Brain pericyte (primary cell): Measurements from ENCODE around the gene FRMD4B.

Source experiments
- DNase-seq: peaks from one replicate; pipeline ENCODE4 v3.0.0-alpha.2; 2012; ENCODE audit warnings: low read depth, low spot score

FRMD4B gene

DNA sequence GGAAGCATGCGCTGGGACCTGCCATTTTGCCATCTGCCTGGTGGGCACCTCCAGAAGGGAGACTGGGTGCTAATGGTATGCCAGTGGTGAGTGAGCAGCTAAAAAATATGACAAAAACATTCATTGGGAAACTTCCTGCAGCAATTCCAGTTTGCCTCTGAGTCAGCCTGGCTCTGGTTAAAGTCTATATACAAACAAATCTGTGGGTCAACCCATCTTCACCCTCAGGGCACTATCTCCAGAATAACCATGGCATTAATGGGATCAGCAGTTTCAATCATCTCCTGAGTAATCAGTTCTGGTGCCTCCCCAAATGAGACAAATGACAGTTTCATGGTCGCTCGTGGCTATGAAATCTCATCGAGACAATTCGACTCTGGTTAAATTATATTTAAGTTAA, 21.5 kb downstream of the FRMD4B start:
- DNase-seq: no peak

DNA sequence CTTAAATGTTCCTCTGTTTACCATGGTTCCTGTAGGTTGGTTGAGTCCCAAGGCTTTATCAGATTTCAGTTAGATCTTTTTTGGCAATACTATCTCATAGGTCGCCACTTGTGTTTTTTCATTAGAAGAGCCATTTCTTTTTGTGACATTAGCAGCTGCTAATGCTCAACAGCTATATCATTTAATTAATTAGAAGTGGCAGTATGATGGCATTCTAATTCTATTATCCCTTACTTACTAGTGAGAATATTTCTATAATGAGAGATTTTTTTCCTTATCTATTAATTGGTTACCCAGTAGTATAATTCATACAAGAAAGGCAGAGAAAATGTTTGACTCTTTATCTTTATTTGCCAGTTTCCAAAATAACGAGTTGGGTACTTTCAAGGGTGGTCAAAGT, 25.2 kb downstream of the FRMD4B start:
- DNase-seq: no peak

DNA sequence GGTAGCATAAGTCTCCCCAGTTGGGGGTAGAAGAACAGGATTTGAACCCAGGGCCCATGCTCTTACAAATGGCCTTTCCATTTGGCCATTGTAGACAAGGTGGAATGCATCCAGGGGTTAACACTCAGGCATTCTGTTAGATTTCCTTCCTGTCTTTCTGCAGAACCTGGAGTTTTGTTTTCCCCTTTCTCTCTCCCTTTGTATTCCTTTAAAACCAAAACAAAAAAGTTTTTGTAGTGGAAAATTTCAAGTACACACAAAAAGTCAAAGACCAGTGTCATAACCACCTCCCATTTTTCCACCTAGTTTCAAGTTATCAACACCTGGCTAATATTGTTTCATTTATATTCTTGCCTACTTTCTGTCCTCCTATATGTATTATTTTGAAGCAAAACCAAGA, 26.0 kb downstream of the FRMD4B start:
- no peak for DNase-seq

DNA sequence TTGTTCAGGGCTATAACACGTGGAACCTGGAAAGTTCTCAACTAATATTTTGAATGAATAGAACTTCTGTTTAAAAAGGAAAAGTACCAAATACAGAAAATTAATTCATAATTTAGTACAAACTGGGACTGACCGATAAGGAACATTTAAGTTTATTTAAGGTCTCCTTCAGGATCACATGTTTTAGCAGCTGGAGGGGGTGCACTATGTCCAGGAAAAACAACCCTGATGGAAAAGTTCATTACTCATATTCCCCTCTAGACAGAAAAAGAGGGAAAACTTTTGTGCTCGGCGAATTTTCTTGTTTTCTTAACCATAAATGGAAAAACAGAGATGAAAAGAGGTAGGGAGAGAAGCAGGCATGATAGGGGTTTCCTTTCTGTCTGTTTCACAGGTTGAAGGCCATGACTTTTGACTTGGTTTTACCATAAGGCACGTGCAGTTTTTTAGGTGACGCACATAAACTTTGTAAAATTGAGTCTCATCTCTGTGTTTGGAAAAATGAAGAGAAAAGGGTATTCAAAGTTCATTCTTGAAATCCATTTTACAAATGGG, 26.5 kb downstream of the FRMD4B start:
- no peak for DNase-seq

DNA sequence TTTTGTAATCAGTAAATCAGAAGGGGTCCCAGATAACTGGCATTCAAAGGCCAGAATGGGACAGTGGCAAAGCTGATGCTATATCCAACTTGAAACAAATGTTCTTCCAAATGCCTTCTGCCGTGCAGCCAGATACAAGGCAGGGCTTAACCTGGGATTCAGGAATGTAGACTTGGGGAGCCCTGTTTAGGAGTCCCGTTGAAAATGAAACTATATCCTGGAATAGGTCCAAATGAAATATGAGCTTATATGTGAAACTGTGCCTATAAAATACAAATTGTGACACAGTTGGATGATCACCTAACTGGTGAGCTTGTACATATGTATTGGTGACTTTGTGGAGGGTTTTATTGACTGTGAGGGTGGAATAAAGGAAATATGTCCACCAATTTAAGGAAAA, 28.7 kb downstream of the FRMD4B start:
- no peak for DNase-seq

DNA sequence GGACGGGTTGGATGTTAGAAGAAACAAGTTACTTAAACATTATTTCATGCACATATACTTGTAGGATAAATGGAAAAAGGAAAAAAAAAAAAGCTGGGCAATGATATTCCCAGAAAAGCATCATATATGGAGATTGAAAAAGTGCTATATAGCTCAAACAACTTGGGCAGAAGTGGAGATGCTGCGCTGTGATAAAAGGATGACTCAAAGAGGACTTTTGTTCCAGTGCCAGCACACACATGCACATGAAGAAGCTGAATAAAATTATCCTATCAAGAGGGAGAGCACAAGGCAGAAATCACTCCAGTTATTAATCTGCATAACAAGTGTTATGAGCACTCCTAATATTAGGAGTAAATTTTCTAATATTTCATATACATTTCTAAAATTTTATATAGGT, 30.9 kb downstream of the FRMD4B start:
- DNase-seq: no peak

DNA sequence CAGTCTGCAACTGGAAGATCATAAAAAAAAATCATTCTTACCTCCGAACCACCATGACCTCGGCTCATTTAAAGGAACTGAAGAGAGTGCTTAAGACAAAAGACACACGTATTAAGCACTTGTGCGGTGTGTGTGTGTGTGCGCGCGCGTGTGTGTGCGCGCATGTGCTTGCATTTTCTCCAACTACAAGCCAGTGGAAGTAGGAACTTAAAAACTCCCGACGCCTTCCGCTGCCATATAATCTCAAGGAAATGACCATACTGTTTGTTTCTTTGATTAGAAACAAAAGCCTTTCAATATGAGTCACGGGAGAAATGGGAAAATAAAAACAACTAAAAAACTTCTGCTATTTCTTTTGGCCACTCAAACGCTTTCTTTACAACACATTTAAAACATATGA, 32.4 kb downstream of the FRMD4B start:
- DNase-seq: peak; percentile 17

DNA sequence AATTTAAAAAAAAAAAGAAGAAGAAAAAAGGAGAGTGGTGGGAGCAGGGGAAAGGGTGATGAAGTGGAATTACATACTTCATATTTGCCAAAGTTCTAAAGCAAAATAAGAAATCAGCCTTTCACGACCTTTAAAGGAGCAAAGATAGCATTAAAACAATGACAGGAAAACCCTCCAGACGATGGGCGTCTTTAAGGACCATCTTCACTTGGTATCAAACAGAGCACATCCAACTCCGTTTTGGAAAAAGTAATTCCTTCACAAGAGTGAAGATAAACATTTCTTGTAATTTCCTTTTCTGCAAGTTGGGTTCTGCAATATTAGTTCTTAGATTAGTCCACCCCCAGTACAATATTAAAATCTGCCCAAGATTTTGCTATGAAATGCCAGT, 32.8 kb downstream of the FRMD4B start:
- DNase-seq: no peak

DNA sequence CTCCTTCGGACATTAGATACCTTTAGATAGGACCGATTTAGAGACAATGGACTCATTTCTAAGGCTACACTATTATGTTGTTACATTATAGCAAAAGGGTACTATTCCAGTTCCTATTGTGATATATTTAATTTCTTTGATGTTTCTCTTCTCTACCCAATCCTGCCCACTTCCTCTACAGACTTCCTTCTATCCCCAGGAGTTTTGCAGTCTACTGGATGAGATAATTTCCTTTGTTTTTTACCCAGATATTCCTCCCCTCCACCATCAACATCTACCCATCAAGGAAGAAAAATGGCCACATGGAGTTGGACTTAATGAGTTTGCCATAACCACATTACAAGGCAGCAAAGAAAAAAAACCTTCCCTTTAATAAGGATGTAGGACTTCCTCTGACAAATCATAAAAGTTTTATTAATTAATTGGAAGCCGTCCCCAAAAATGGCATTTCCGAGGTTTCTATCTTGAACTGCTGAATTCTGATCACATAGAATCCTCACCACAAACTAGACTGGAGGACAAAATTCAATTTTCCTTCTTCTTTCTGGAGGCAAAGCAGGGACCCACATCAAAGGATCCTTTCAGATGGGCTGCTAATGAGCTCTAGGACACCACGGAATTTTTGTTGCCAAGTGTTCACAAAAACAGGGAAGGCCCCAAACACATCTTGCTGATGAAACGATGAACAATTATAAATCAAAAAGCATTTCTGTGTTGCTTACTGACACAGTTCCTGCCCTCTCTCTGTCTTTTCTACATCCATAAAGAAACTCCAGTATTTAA, 33.4 kb downstream of the FRMD4B start:
- DNase-seq: no peak

DNA sequence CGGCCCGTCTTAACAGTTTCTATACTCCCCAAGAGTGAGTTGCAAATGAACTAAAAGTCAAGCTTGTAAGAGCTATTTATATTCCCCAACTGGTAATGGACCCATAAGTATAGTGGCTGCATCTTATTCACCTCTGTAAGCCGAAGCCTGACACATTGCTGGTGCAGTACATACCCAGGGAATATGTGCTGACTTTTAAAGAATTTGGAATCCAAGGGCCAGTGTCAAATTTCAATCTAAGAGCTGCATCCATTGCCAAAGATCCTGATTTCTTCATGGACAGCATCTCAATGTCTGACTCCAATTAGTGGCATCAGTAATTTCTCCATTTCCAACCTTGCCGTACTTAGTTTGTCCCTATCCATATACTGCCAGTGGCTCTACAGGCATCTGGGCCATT, 42.0 kb downstream of the FRMD4B start:
- no peak for DNase-seq

DNA sequence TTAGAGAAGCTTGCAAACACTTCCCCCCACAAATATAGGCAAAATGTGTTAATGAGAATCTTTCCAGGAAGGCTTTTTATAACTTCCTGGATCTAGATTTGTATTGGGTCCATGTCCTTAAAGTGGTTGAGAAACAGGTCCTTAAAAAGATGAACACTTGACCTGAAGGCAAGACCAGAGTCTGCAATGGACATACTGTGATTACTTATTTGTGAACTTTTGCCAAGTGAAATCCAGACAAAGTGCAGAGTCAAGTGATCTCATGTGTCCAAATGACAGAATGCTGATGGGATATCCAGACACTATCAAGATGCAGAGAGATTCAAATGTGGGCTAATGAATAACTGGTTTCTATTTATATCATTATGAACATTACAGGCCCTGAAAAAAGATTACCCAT, 43.8 kb downstream of the FRMD4B start:
- DNase-seq: no peak

DNA sequence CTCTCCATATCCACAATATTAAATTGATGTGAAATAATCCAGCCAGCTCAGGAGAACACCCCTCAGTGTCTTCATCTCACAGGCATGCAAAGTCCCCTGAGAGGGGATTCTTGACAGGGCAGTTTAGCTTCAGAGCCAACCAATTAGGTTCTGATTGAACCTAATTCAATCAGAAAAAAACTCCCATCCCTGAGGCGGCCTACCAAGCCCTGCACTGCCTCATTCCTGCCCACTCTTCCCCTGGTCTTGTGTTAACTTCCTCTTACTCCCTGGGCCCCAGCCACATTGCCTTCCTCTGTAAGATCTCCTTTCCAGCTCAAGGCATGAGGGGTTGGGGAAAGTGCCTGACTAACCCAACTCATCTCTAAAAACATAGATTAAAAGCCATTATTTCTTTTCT, 46.1 kb downstream of the FRMD4B start:
- no peak for DNase-seq

DNA sequence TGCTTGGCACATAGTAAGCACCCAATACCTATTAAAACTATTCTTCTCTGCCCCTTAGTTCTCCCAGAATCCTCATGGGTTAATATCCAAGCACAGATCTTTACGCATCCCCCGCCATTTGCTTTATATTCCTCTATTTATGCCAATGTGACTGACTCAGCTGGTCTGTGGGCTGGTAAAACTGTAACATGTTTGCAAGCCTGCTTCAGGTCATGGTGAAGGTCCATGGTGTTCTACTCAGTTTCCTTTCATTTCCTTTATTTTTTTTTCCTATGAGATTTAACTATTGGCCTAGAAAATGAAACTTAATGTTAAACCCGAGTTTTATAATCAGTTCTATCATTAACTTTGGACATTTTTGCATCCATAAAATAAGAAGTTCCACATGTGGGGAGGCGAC, 47.0 kb downstream of the FRMD4B start:
- DNase-seq: no peak

DNA sequence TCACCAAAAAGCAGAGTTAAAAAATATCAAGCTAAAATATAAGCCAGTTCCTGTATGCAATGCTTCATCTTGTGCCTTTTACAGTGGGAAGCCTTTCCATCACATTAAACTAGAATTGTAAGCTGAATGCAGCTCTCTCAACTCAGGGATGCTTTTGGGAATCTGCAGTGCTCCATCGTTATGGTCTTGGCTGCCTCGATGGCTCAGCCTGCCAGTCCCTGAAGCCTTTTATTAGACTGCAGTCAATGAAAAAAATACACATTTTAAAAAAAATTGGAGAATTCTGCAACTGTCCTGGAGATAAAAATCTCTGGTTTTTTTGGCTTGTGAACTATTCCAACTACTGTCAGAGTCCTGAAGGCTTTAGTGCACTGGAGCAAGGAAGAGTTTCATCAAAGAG, 53.0 kb downstream of the FRMD4B start:
- no peak for DNase-seq

DNA sequence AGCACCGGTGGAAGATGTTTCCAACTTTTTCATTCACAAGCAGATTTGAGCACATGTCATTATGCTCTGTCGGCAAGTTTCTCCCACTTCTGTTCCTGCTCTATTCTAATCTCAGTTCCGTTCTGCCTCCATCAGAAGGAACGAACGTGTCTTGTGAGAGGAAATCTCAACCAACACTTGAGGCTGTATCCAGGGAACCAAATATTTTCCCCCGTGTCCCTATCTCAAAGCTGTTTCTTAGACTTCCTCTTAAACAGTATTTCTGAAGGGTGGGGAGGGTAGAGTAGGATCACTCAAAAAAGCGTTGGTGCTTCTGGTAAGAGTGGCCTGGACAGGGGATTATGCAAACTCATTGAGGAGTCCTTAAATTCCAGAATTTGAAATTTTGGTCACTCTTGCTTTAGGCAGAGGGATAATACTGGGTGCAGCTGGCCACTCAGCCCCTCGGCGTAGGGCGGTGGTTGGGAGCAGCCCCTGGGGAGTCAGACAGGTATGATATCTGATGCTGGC, 54.9 kb downstream of the FRMD4B start:
- no peak for DNase-seq

DNA sequence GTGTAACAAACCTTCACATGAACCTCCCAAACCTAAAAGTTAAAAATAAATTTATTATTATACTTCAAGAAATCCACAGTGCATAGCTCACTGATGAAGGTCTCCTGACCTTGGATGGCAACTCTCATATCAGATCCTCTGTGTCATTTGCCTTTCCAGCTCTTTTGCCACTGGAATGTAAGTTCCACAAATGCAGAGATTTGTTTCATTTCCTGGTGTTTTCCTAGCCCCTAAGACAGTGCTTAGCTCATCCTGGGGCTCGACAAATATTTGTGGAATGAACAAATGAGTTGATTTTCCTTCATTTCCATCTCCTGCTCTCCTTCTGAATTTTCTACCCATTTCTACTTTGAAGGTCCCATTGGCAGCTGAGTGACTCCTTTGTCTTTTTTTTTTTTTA, 56.0 kb downstream of the FRMD4B start:
- DNase-seq: no peak

DNA sequence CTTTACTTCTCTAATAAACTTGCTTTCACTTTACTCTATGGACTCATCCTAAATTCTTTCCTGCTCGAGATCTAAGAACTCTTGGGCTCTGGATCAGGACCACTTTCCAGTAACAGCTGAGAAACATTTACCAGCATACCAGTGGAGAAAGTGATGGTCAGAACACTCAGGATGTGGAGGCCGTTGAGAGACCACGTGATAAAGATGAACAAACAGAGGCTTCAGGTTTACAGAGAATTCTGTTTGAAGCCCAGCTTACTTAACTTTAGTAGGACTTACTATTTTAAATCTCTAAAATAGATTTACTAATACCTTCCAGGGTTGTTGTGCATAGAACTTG, 57.0 kb downstream of the FRMD4B start:
- no peak for DNase-seq

DNA sequence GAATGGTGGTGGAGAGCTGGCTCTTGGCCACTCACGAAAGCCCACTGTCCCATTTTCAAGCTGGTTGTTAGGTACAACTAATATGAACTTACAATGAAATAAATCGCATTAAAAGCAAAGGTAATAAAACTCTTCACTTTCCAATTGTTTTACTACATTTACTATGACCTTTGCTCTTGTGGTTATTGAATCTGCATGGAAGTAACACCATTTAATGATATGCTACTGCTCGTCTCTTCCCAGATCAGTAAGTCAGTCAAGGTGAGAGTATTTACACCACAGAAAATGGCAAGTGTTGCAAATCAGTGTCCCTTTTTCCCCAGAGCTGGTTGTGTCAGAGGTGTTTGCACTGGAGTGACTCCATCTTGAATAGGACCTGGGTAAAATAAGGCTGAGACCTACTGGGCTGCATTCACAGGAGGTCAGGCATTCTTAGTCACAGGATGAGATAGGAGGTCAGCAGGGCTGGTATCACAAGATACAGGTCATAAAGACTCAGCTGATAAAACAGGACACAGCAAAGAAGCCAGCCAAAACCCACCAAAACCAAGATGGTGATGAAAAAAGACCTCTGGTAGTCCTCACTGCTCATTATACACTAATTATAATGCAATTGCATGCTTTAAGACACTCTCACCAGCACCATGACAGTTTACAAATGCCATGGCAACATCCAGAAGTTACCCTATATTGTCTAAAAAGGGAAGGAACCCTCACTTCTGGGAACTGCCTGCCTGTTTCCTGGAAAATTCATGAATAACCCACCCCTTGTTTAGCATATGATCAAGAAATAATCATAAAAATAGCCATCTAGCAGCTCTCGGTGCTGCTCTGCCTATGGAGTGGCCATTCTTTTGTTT, 57.6 kb downstream of the FRMD4B start:
- DNase-seq: no peak

DNA sequence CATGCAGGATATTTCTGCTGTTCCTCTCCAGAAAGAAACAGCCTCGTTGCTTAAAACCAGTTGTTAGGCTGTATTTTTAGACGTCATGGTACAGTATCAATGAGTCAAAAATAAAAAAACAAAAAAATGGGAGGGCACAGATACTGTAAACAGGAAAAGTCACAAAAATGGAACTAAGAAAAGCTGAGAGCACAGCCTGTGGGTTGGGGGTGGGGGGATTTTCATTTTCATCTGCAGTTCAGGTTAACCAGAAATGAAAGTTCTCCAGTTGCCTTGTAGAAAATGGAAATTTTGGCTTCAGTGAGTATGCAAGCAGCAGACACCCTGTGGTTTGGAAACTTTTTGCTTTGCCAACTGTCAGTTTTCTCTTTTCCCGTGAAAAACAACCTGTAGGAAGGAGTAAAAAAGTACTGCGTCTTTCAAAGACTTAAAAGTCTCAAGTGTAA, 59.0 kb downstream of the FRMD4B start:
- no peak for DNase-seq

DNA sequence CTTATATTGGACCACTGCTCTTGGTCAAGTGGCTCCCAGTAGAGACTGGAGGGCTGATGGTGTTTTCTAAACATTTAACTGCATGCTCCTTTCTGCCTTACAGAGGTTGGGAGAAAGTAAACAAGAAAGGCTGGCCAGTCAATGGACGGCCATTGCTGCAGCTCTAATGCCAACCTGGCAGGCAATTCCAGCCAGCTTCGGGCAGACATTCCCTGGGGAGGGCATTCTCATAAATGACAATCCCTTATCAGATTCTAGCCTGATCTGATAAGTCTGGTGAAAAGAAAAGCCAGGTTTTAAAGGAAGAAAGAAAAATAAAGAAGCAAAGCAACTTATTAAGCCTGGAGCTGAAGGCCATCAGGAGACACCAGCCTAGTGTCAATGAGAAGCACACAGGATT, 60.7 kb downstream of the FRMD4B start:
- DNase-seq: no peak

DNA sequence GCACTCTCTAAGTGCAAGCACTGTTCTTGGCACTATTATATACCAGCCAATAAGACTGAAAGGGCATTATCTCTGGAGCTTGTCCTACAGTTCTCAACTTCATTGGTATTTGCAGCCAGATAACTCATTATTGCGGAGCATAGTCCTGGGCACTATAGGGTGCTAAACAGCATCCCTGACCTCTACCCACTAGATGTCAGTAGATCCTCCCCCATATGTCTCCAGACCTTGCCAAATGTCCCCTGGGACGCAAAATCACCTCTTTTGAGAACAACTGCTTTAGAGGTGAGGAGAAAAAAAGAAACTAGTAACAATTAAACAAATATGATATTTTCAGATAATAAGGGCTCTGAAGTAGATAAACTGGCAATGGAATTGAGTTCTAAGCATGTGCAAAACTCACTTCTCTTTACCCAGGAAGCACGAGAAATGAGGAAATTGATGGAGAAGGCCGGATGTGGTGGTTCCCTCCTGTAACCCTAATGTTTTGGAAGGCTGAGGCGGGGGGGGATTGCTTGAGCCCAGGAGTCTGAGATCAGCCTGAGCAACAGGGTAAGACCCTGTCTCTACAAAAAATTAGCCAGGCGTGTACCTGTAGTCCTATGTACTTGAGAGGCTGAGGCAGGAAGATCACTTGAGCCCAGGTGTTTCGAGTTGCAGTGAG, 61.4 kb downstream of the FRMD4B start:
- no peak for DNase-seq

DNA sequence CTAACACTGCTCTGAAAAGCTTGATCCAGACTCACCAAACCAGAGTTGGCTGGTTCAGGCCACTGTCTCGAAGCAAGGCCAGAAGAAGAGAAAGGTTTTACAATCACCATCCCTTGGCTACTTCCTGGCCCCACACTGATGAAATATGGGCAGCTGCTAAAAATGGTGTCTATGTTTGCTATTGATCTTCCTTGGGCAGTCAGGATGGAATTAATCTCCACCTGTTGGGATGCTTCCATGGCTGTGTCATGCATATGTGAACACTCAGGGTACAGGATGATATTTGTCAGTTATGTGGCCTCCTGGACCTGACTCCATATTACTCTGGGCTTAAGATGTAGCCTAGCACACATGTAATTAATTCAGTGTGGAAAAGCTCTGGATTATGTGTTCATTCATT, 61.9 kb downstream of the FRMD4B start:
- no peak for DNase-seq
